ENCODE results near the gene ETAA1. TPM values are rescaled to one million over a fixed set of nuclear protein-coding genes. Genes with fewer than 3 reads are reported as not detected.

The ETAA1 gene
- total and polyA plus RNA-seq, 7 experiments from 2014 or later = 4.4 to 16.4 (median 9.7) TPM

DNA sequence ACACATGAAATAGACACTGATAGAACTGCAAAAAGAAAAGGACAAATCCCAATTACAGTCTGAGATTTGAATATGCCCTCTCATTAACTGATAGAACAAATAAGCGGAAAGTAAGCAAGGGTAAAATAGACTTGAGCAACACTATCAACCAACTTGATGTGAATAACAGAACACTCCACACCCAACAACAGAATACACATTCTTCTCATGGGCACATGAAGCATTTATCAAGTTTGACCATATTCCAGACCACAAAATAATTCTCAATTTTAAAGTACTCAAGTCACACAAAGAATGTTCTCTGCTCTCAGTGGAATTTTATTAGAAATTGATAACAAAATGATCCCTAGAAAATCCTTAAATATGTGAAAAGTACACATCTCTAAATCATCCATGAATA is 19.0 kb downstream of the ETAA1 start:
- Histone ChIP-seq H3K4me1 (ENCODE audit: control insufficient read depth in 2 of 2, insufficient read depth in 2 of 2, low read length in 2 of 2) (no peaks in the 10 kb centered on the region), H3K4me3 (ENCODE audit: low read length) (no peak overlapping the region), H3K9me3 (ENCODE audit: control insufficient read depth in 2 of 3, low read length in 3 of 3) (no peaks in the 10 kb centered on the region), H3K36me3 (ENCODE audit: control insufficient read depth in 2 of 3, insufficient read depth in 3 of 3, low read length in 3 of 3) (no peaks in the 10 kb centered on the region), H3K27ac (ENCODE audit: low read depth, low read length) (no peak overlapping the region), H3K27me3 (ENCODE audit: control insufficient read depth in 2 of 2, insufficient read depth in 2 of 2, low read length in 2 of 2) (no peaks in the 10 kb centered on the region)
- ChIA-PET CTCF (no interaction called here), POLR2A (no interaction called here)
- intact Hi-C loops (cut with micrococcal nuclease) = no loop called here
- Mint-ChIP-seq H3K4me1 (no peaks in the 10 kb centered on the region), H3K27me3 (no peaks in the 10 kb centered on the region), H3K9me3 (peaks cover 0 to 1% (median 0%) of the 10 kb centered on the region in 11 donors), H3K4me3 (no peak overlapping the region), H3K27ac (no peak overlapping the region), H3K36me3 (peaks cover 0 to 4% (median 3%) of the 10 kb centered on the region in 5 donors)
- DNase-seq (no peak), ATAC-seq (no peak)

GRCh38 chr2:67423489-67423888 is 26.4 kb downstream of the ETAA1 start:
- Histone ChIP-seq H3K36me3 (ENCODE audit: control insufficient read depth in 2 of 3, insufficient read depth in 3 of 3, low read length in 3 of 3) (no peaks in the 10 kb centered on the region), H3K4me3 (ENCODE audit: low read length) (no peak overlapping the region), H3K9me3 (ENCODE audit: control insufficient read depth in 2 of 3, low read length in 3 of 3) (no peaks in the 10 kb centered on the region), H3K4me1 (ENCODE audit: control insufficient read depth in 2 of 2, insufficient read depth in 2 of 2, low read length in 2 of 2) (no peaks in the 10 kb centered on the region), H3K27ac (ENCODE audit: low read depth, low read length) (no peak overlapping the region), H3K27me3 (ENCODE audit: control insufficient read depth in 2 of 2, insufficient read depth in 2 of 2, low read length in 2 of 2) (no peaks in the 10 kb centered on the region)
- ChIA-PET CTCF (no interaction called here), POLR2A (no interaction called here)
- ATAC-seq (no peak), DNase-seq (no peak)
- intact Hi-C loops (cut with micrococcal nuclease) = no loop called here
- no peak overlapping the region for H3K4me3 Mint-ChIP-seq
- H3K4me1 Mint-ChIP-seq = no peaks in the 10 kb centered on the region
- peaks cover 0 to 9% (median 2%) of the 10 kb centered on the region in 5 donors for H3K27me3 Mint-ChIP-seq
- peaks cover 0 to 4% (median 0%) of the 10 kb centered on the region in 5 donors for H3K36me3 Mint-ChIP-seq
- peaks cover 0 to 20% (median 12%) of the 10 kb centered on the region in 11 donors for H3K9me3 Mint-ChIP-seq
- H3K27ac Mint-ChIP-seq = no peak overlapping the region

GRCh38 chr2:67436221-67436620 is 39.1 kb downstream of the ETAA1 start:
- Mint-ChIP-seq H3K9me3 (peaks cover 0 to 20% (median 7%) of the 10 kb centered on the region in 11 donors), H3K4me3 (no peak overlapping the region), H3K27me3 (peaks cover 0 to 42% (median 36%) of the 10 kb centered on the region in 5 donors), H3K27ac (no peak overlapping the region), H3K36me3 (no peaks in the 10 kb centered on the region), H3K4me1 (no peaks in the 10 kb centered on the region)
- ATAC-seq = no peak
- CTCF ChIA-PET = interaction anchor here (0.6 kb wide), 1 partner anchor 347 kb away, joined by 3 read pairs; no protein-coding TSS in a partner anchor
- H3K4me1 ChIP-seq (ENCODE audit: control insufficient read depth in 2 of 2, insufficient read depth in 2 of 2, low read length in 2 of 2) = no peaks in the 10 kb centered on the region
- POLR2A ChIA-PET = no interaction called here
- H3K9me3 ChIP-seq (ENCODE audit: control insufficient read depth in 2 of 3, low read length in 3 of 3) = no peaks in the 10 kb centered on the region
- no peak for DNase-seq
- H3K4me3 ChIP-seq (ENCODE audit: low read length) = no peak overlapping the region
- no peak overlapping the region for H3K27ac ChIP-seq (ENCODE audit: low read depth, low read length)
- intact Hi-C loops (cut with micrococcal nuclease) = no loop called here
- H3K27me3 ChIP-seq (ENCODE audit: control insufficient read depth in 2 of 2, insufficient read depth in 2 of 2, low read length in 2 of 2) = no peaks in the 10 kb centered on the region
- no peaks in the 10 kb centered on the region for H3K36me3 ChIP-seq (ENCODE audit: control insufficient read depth in 2 of 3, insufficient read depth in 3 of 3, low read length in 3 of 3)

DNA sequence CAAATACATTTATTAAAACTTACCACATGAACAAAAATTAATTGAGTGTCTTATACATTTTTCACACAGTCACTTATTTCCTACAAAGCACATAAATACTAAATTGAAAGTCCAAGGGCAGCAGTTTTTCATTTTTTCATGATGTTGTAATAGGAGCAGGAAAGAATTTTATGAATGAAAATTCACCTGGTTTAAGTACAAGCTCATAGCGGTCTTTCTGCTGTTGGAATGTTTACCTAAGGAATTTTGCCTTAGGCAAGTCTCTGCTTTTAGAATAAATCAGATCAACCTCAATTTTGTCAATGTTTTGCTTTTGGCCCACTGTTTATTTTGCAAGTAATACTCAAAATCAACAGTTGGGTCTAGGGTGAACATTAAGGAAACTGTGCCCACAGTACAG is 40.0 kb downstream of the ETAA1 start:
- no peaks in the 10 kb centered on the region for H3K27me3 ChIP-seq (ENCODE audit: control insufficient read depth in 2 of 2, insufficient read depth in 2 of 2, low read length in 2 of 2)
- CTCF ChIA-PET = no interaction called here
- H3K9me3 ChIP-seq (ENCODE audit: control insufficient read depth in 2 of 3, low read length in 3 of 3) = no peaks in the 10 kb centered on the region
- DNase-seq (no peak), ATAC-seq (no peak)
- POLR2A ChIA-PET = no interaction called here
- no peaks in the 10 kb centered on the region for H3K36me3 Mint-ChIP-seq
- no peaks in the 10 kb centered on the region for H3K4me1 Mint-ChIP-seq
- intact Hi-C loops (cut with micrococcal nuclease) = no loop called here
- no peaks in the 10 kb centered on the region for H3K4me1 ChIP-seq (ENCODE audit: control insufficient read depth in 2 of 2, insufficient read depth in 2 of 2, low read length in 2 of 2)
- no peaks in the 10 kb centered on the region for H3K36me3 ChIP-seq (ENCODE audit: control insufficient read depth in 2 of 3, insufficient read depth in 3 of 3, low read length in 3 of 3)
- no peak overlapping the region for H3K27ac ChIP-seq (ENCODE audit: low read depth, low read length)
- no peak overlapping the region for H3K27ac Mint-ChIP-seq
- peaks cover 0 to 45% (median 32%) of the 10 kb centered on the region in 5 donors for H3K27me3 Mint-ChIP-seq
- peaks cover 0 to 14% (median 4%) of the 10 kb centered on the region in 11 donors for H3K9me3 Mint-ChIP-seq
- H3K4me3 ChIP-seq (ENCODE audit: low read length) = no peak overlapping the region
- H3K4me3 Mint-ChIP-seq = no peak overlapping the region

DNA sequence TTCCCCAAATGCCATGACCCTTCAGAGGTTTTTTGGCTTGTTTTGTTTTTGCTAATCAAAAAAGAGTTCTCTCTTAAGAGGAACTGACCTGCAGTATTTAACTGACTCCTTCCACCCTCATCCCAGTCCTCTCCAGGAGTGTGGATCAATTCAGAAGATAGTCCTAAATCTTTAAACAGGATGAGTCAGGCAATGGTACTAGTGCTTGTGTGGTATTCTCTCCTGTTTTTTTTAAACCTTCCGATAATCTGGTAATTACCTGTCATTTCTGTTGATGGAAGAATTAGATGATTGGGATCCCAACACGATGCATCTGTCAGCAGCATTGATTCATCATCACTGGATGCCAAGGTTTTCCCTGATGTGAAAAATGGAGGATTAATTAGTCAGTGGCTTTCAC is 41.2 kb downstream of the ETAA1 start:
- Histone ChIP-seq H3K9me3 (ENCODE audit: control insufficient read depth in 2 of 3, low read length in 3 of 3) (no peaks in the 10 kb centered on the region), H3K4me1 (ENCODE audit: control insufficient read depth in 2 of 2, insufficient read depth in 2 of 2, low read length in 2 of 2) (no peaks in the 10 kb centered on the region), H3K4me3 (ENCODE audit: low read length) (no peak overlapping the region), H3K27ac (ENCODE audit: low read depth, low read length) (no peak overlapping the region), H3K27me3 (ENCODE audit: control insufficient read depth in 2 of 2, insufficient read depth in 2 of 2, low read length in 2 of 2) (no peaks in the 10 kb centered on the region), H3K36me3 (ENCODE audit: control insufficient read depth in 2 of 3, insufficient read depth in 3 of 3, low read length in 3 of 3) (no peaks in the 10 kb centered on the region)
- CTCF ChIA-PET = no interaction called here
- DNase-seq = no peak
- H3K4me3 Mint-ChIP-seq = no peak overlapping the region
- peaks cover 0 to 2% (median 0%) of the 10 kb centered on the region in 11 donors for H3K9me3 Mint-ChIP-seq
- intact Hi-C loops (cut with micrococcal nuclease) = no loop called here
- no peak overlapping the region for H3K27ac Mint-ChIP-seq
- H3K4me1 Mint-ChIP-seq = no peaks in the 10 kb centered on the region
- POLR2A ChIA-PET = no interaction called here
- H3K27me3 Mint-ChIP-seq = peaks cover 0 to 37% (median 24%) of the 10 kb centered on the region in 5 donors
- ATAC-seq = no peak
- no peaks in the 10 kb centered on the region for H3K36me3 Mint-ChIP-seq

DNA sequence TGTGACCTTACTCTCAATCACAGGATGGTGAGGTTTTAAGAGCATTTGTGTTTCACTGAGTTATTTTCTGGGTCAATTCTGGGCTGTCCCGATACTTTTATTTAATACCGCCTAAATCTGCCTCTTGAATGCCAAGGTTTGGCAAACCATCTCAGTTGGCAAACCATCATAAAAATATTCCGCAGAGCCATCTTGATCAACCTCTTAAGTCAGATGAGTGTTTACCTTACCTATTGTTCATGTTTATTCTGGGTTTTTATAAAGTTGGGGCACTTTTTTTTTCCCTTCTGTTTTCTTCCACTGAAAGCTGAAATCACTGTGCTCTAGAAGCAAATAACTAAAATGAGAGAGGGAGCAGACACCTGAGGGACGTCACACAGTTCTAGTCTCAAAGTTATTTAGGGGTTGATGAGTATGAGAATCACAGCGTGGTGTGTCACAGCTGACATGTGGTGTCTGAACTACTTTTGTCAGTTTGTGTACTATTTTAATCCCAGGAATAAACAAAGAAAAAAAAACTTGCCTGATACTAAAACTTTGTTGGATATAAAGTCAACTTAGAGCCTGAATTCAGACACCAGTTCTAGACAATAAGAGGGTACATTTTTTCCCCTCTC is 48.6 kb downstream of the ETAA1 start:
- no peaks in the 10 kb centered on the region for H3K4me1 ChIP-seq (ENCODE audit: control insufficient read depth in 2 of 2, insufficient read depth in 2 of 2, low read length in 2 of 2)
- intact Hi-C loops (cut with micrococcal nuclease) = no loop called here
- Mint-ChIP-seq H3K4me1 (no peaks in the 10 kb centered on the region), H3K36me3 (no peaks in the 10 kb centered on the region), H3K27me3 (peaks cover 0 to 32% (median 10%) of the 10 kb centered on the region in 5 donors), H3K9me3 (peaks cover 0 to 6% (median 0%) of the 10 kb centered on the region in 11 donors), H3K4me3 (no peak overlapping the region), H3K27ac (no peak overlapping the region)
- no peaks in the 10 kb centered on the region for H3K9me3 ChIP-seq (ENCODE audit: control insufficient read depth in 2 of 3, low read length in 3 of 3)
- ChIA-PET POLR2A (no interaction called here), CTCF (no interaction called here)
- DNase-seq (no peak), ATAC-seq (no peak)
- H3K4me3 ChIP-seq (ENCODE audit: low read length) = no peak overlapping the region
- no peaks in the 10 kb centered on the region for H3K27me3 ChIP-seq (ENCODE audit: control insufficient read depth in 2 of 2, insufficient read depth in 2 of 2, low read length in 2 of 2)
- no peak overlapping the region for H3K27ac ChIP-seq (ENCODE audit: low read depth, low read length)
- H3K36me3 ChIP-seq (ENCODE audit: control insufficient read depth in 2 of 3, insufficient read depth in 3 of 3, low read length in 3 of 3) = no peaks in the 10 kb centered on the region

DNA sequence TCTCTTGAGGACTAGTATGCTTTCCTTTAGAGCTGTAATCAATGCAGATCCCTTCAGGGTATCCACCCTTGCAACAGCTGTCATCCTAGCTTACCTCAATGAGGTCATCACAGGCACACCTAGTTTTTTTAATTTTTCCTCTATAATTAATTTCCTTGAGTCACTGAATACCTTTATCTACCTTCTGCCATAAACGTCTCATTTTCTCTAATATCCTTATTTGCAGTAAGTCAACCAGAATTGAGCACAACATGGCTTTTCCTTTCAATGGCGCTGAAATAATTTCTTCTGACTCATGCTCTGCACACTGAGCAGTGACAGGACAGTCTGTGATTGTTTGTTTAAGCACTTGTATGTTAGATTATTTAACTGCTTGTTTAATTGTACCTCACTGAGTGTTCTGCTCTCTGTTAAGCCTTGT is 49.4 kb downstream of the ETAA1 start:
- Histone ChIP-seq H3K9me3 (ENCODE audit: control insufficient read depth in 2 of 3, low read length in 3 of 3) (no peaks in the 10 kb centered on the region), H3K27ac (ENCODE audit: low read depth, low read length) (no peak overlapping the region), H3K4me3 (ENCODE audit: low read length) (no peak overlapping the region), H3K36me3 (ENCODE audit: control insufficient read depth in 2 of 3, insufficient read depth in 3 of 3, low read length in 3 of 3) (no peaks in the 10 kb centered on the region), H3K4me1 (ENCODE audit: control insufficient read depth in 2 of 2, insufficient read depth in 2 of 2, low read length in 2 of 2) (no peaks in the 10 kb centered on the region), H3K27me3 (ENCODE audit: control insufficient read depth in 2 of 2, insufficient read depth in 2 of 2, low read length in 2 of 2) (no peaks in the 10 kb centered on the region)
- ChIA-PET POLR2A (no interaction called here), CTCF (no interaction called here)
- H3K27me3 Mint-ChIP-seq = peaks cover 0 to 34% (median 9%) of the 10 kb centered on the region in 5 donors
- no peaks in the 10 kb centered on the region for H3K4me1 Mint-ChIP-seq
- H3K27ac Mint-ChIP-seq = no peak overlapping the region
- intact Hi-C loops (cut with micrococcal nuclease) = no loop called here
- H3K36me3 Mint-ChIP-seq = no peaks in the 10 kb centered on the region
- DNase-seq (no peak), ATAC-seq (no peak)
- H3K4me3 Mint-ChIP-seq = no peak overlapping the region
- peaks cover 0 to 6% (median 0%) of the 10 kb centered on the region in 11 donors for H3K9me3 Mint-ChIP-seq

Data from naive thymus-derived CD4-positive, alpha-beta T cell (primary cell).